ENCODE measurements around the gene SLC4A3. TPM values are rescaled to one million over a fixed set of nuclear protein-coding genes. Genes with fewer than 3 reads are reported as not detected.

SLC4A3 gene
- total and polyA plus RNA-seq, 2 of the 13 experiments (the other 11 are each of a cell fraction or from before 2014, with no cell fraction given): 0.18 to 0.95 TPM

DNA sequence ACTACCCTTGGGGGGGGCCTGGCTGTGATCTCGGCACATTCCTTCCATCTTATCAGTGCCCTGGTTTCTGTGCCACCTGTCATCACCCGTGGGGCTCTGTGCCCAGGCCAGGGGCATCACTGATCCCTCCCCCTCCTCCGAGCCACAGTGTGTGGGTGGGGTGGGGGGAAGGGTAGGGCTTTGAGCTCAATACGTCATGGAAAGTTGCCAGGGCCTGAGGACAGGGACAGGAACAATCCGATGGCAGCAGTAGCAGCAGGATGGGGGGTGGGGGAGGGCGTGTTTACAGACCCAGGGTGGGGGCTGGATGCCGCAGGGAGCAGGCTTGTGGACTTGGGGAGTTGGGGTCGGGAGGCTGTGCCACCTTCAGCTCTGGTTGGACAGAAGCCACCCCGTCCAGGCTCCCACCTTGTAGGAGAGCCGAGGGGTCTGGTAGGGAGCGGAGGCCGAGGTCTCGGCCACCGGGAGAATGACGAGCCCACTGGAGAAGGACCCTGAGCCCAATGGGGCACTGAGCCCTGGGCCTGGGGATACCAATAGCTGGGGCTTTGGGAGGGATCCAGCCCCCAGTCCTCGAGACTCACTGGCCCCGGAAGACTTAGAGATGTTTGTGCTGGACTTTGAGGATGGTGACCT is 3.5 kb downstream of the SLC4A3 start (continued):
- TF ChIP-seq NAIF1 (CRISPR knock-in tag; IDR thresholded peaks at IDR 0.05; ENCODE audit: borderline replicate concordance) (no peak), ISX (CRISPR knock-in tag; conservative IDR thresholded peaks at IDR 0.05) (no peak), XBP1 (CRISPR knock-in tag; IDR thresholded peaks at IDR 0.05) (no peak), ZSCAN20 (CRISPR knock-in tag; IDR thresholded peaks at IDR 0.05; ENCODE audit: borderline replicate concordance) (no peak), ZBTB42 (CRISPR knock-in tag; IDR thresholded peaks at IDR 0.05) (no peak), RFXAP (CRISPR knock-in tag; IDR thresholded peaks at IDR 0.05; ENCODE audit: borderline replicate concordance) (no peak), PHF8 (CRISPR knock-in tag; IDR thresholded peaks at IDR 0.05) (no peak), ZNF569 (CRISPR knock-in tag; IDR thresholded peaks at IDR 0.05; ENCODE audit: borderline replicate concordance) (no peak), ZNF292 (CRISPR knock-in tag; IDR thresholded peaks at IDR 0.05; ENCODE audit: borderline replicate concordance, low read depth) (no peak), SMARCC2 (IDR thresholded peaks at IDR 0.05) (no peak)
- TF ChIP-seq, protein P1, sequence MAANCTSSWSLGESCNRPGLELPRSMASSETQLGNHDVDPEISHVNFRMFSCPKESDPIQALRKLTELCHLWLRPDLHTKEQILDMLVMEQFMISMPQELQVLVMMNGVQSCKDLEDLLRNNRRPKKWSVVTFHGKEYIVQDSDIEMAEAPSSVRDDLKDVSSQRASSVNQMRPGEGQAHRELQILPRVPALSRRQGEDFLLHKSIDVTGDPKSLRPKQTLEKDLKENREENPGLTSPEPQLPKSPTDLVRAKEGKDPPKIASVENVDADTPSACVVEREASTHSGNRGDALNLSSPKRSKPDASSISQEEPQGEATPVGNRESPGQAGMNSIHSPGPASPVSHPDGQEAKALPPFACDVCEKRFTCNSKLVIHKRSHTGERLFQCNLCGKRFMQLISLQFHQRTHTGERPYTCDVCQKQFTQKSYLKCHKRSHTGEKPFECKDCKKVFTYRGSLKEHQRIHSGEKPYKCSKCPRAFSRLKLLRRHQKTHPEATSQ (CRISPR knock-in tag; IDR thresholded peaks at IDR 0.05; ENCODE audit: borderline replicate concordance): no peak
- TF ChIP-seq, protein P2, sequence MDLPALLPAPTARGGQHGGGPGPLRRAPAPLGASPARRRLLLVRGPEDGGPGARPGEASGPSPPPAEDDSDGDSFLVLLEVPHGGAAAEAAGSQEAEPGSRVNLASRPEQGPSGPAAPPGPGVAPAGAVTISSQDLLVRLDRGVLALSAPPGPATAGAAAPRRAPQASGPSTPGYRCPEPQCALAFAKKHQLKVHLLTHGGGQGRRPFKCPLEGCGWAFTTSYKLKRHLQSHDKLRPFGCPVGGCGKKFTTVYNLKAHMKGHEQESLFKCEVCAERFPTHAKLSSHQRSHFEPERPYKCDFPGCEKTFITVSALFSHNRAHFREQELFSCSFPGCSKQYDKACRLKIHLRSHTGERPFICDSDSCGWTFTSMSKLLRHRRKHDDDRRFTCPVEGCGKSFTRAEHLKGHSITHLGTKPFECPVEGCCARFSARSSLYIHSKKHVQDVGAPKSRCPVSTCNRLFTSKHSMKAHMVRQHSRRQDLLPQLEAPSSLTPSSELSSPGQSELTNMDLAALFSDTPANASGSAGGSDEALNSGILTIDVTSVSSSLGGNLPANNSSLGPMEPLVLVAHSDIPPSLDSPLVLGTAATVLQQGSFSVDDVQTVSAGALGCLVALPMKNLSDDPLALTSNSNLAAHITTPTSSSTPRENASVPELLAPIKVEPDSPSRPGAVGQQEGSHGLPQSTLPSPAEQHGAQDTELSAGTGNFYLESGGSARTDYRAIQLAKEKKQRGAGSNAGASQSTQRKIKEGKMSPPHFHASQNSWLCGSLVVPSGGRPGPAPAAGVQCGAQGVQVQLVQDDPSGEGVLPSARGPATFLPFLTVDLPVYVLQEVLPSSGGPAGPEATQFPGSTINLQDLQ (CRISPR knock-in tag; IDR thresholded peaks at IDR 0.05): no peak
- TF ChIP-seq, protein P3, sequence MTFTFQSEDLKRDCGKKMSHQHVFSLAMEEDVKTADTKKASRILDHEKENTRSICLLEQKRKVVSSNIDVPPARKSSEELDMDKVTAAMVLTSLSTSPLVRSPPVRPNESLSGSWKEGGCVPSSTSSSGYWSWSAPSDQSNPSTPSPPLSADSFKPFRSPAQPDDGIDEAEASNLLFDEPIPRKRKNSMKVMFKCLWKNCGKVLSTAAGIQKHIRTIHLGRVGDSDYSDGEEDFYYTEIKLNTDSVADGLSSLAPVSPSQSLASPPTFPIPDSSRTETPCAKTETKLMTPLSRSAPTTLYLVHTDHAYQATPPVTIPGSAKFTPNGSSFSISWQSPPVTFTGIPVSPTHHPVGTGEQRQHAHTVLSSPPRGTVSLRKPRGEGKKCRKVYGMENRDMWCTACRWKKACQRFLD (CRISPR knock-in tag; IDR thresholded peaks at IDR 0.05; ENCODE audit: borderline replicate concordance): no peak
- TF ChIP-seq, protein P4, sequence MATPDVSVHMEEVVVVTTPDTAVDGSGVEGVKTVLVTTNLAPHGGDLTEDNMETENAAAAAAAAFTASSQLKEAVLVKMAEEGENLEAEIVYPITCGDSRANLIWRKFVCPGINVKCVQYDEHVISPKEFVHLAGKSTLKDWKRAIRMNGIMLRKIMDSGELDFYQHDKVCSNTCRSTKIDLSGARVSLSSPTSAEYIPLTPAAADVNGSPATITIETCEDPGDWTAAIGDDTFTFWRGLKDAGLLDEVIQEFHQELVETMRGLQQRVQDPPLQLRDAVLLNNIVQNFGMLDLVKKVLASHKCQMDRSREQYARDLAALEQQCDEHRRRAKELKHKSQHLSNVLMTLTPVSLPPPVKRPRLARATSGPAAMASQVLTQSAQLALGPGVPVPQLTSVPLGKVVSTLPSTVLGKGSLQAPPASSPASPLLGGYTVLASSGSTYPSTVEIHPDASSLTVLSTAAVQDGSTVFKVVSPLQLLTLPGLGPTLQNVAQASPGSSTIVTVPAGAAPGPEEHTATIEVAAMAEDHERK (CRISPR knock-in tag; IDR thresholded peaks at IDR 0.05; ENCODE audit: low read depth): no peak
- TF ChIP-seq, protein P5, sequence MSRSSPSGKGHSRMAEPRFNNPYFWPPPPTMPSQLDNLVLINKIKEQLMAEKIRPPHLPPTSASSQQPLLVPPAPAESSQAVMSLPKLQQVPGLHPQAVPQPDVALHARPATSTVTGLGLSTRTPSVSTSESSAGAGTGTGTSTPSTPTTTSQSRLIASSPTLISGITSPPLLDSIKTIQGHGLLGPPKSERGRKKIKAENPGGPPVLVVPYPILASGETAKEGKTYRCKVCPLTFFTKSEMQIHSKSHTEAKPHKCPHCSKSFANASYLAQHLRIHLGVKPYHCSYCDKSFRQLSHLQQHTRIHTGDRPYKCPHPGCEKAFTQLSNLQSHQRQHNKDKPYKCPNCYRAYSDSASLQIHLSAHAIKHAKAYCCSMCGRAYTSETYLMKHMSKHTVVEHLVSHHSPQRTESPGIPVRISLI (CRISPR knock-in tag; IDR thresholded peaks at IDR 0.05; ENCODE audit: borderline replicate concordance): no peak
- TF ChIP-seq, protein P6, sequence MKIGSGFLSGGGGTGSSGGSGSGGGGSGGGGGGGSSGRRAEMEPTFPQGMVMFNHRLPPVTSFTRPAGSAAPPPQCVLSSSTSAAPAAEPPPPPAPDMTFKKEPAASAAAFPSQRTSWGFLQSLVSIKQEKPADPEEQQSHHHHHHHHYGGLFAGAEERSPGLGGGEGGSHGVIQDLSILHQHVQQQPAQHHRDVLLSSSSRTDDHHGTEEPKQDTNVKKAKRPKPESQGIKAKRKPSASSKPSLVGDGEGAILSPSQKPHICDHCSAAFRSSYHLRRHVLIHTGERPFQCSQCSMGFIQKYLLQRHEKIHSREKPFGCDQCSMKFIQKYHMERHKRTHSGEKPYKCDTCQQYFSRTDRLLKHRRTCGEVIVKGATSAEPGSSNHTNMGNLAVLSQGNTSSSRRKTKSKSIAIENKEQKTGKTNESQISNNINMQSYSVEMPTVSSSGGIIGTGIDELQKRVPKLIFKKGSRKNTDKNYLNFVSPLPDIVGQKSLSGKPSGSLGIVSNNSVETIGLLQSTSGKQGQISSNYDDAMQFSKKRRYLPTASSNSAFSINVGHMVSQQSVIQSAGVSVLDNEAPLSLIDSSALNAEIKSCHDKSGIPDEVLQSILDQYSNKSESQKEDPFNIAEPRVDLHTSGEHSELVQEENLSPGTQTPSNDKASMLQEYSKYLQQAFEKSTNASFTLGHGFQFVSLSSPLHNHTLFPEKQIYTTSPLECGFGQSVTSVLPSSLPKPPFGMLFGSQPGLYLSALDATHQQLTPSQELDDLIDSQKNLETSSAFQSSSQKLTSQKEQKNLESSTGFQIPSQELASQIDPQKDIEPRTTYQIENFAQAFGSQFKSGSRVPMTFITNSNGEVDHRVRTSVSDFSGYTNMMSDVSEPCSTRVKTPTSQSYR (CRISPR knock-in tag; IDR thresholded peaks at IDR 0.05; ENCODE audit: borderline replicate concordance): peak; percentile 56; the same call in 1 of the 2 replicates
